HL-60/S4 treated with retinoic acid at 250 ng/mL for 4 days and 3 days (cell line): Measurements from ENCODE around the gene FGF19.

ENCODE experiments used
- in situ Hi-C: fragments of 300-500 bp; cut with MboI; formaldehyde crosslinking; loops from 2 replicates; pipeline ENCODE4 v1.7.0; 2022; ENCODE audit warnings: low sequenced_read_pairs

FGF19 gene

GRCh38 chr11:69674886-69675714 lies 28.7 kb downstream of the FGF19 start, which contains the start of gene LTO1:
LTO1 (minus strand) TSS chr11:69675353; CDS start chr11:69675239, 114 bp downstream.
- in situ Hi-C loops, result loop anchor here (25.0 kb wide), 1 partner anchor 1038 kb away; no protein-coding TSS in a partner anchor

- in situ Hi-C loops, result loop anchor here (25.0 kb wide), 1 partner anchor 1037 kb away; no protein-coding TSS in a partner anchor
Measured at GRCh38 chr11:69674267-69674885, 29.4 kb downstream of the FGF19 start.

DNA sequence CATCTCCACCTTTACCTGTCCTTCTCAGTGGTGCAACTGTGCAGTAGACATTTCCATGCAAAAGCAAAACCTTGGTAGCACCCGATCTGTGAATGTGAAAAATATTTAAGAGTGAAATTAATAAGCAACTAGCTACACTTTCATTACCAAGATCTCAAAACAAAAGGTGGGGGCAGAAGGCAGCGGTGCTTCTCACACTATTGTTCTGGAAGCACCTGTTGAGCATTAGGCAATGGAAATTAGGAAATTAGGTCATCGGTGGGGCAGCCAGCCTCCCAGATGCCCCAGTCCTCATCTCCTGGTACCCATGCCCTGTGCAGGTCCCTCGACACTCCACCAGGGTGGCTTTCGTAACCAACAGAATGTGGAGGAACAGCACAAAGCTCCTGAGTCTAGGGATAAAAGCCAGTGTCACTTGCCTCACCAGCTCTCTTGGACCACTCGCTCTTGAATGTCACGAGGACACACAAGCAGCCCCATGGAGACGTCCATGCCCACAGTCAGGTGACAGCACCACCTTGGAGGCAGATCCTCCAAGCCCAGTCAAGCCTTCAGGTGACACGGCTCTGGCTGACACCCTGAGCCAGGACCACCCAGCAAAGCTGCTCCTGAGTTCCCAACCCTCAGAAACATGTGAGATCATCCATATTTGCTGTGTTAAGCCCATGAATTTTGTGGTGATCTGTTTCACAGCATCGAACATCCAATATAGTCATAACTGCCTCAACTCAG lies 31.9 kb downstream of the FGF19 start:
- in situ Hi-C loops, result loop anchor here (25.0 kb wide), 1 partner anchor 1035 kb away; no protein-coding TSS in a partner anchor

- in situ Hi-C loops, result loop anchor here (25.0 kb wide), 1 partner anchor 1033 kb away; no protein-coding TSS in a partner anchor
Measured at GRCh38 chr11:69670158-69670845, 33.5 kb downstream of the FGF19 start.

GRCh38 chr11:69669486-69669885 lies 34.3 kb downstream of the FGF19 start:
- in situ Hi-C loops, result loop anchor here (5.0 to 25.0 kb wide), 2 partner anchors 562 to 1032 kb away; no protein-coding TSS in a partner anchor

- in situ Hi-C loops, result loop anchor here (5.0 to 25.0 kb wide), 2 partner anchors 561 to 1031 kb away; no protein-coding TSS in a partner anchor
Measured at GRCh38 chr11:69667619-69668604, 35.9 kb downstream of the FGF19 start.

DNA sequence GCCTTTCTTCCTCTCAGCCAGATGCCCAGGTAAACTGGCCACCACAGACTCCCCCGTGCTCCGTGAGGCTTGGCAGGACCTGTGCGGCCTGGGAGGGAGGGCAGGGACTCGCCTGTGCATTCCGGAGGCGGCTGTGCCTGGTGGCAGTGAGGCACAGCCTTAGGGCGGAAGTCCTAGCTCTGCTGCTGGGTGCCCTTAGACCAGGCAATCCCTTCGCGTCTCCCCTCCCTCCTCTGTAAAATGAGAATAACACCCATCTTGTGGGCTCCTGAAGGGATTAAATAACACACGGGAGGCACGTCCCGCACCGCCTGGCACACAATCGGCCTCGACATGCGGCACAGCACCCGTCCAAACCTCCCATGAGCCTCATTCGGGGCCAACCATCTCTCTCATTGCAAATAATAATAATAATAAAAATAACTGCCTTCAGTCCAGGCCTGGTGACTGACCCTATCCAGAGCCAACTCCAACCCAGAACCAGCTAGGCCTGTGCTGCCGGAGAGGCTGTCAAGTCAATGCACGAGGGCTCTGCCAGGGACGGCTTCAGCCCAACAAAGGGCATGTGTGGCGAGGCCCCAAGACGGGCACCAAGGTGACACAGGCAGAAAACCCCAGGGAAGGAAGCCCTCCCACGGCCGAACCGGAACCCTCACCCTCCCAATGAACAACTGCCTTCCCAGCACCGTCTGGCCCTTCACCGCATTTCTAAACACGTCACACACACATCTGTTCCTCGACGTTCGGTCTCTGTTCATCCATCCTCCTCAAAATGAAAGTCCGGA lies 36.9 kb downstream of the FGF19 start:
- in situ Hi-C loops, result loop anchor here (5.0 to 25.0 kb wide), 2 partner anchors 560 to 1030 kb away; no protein-coding TSS in a partner anchor

DNA sequence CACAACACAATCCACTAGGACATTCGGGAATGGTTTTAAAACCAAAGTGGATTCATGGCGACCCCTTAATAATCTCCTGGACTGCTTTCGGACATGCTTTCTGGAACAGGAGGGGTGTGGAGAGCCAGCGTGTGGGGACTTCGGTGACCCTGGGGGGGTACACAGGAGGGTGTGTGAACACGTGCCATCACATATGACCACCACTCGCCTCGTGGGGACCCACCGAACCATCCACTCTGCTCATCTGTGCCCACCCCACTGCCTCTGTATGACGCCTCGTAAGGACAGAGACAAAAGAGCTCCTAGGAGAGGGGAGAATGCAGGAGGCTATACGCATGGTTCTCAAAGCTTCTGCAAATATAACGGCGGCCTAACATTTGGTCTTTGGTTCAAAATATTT lies 37.6 kb downstream of the FGF19 start:
- in situ Hi-C loops, result loop anchor here (5.0 to 25.0 kb wide), 2 partner anchors 559 to 1029 kb away; no protein-coding TSS in a partner anchor

DNA sequence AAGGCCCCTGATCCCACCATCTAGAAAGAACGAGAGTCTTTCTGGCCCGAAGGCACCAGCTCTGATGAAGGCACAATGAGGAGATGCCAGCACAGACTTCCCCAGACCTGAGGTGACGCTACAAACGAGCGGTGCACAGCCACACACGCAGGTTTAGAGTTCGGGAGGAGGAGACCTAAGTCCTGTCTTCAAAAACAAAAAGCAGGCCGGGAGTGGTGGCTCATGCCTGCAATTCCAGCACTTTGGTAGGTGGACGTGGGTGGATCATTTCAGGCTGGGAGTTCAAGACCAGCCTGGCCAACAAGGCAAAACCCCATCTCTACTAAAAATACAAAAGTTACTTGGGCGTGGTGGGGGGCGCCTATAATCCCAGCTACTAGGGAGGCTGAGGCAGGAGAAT lies 38.2 kb downstream of the FGF19 start:
- in situ Hi-C loops, result loop anchor here (5.0 to 25.0 kb wide), 2 partner anchors 558 to 1028 kb away; no protein-coding TSS in a partner anchor

DNA sequence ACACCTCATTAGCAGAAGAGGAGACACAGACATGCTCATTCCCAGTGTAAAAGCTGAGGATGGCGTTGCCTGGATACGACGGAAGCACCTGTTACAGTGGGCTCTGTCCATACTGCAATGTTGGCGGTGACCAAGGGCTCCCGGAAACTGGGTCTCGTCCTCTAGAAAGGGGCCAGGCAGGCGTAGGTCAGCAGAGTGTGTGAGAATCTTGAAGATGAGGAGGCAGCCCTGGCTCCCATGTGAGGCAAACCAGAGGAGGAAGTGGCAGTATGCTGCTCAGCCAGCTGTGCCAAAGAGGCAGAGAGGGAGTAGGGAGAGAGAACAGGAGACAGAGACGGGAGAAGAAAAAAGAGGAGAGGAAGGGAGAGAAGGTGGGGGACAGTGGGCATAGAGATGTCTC lies 38.9 kb downstream of the FGF19 start:
- in situ Hi-C loops, result loop anchor here (5.0 to 25.0 kb wide), 2 partner anchors 558 to 1028 kb away; no protein-coding TSS in a partner anchor

- in situ Hi-C loops, result loop anchor here (25.0 kb wide), 1 partner anchor 1027 kb away; no protein-coding TSS in a partner anchor
Measured at GRCh38 chr11:69664103-69664775, 39.6 kb downstream of the FGF19 start.

DNA sequence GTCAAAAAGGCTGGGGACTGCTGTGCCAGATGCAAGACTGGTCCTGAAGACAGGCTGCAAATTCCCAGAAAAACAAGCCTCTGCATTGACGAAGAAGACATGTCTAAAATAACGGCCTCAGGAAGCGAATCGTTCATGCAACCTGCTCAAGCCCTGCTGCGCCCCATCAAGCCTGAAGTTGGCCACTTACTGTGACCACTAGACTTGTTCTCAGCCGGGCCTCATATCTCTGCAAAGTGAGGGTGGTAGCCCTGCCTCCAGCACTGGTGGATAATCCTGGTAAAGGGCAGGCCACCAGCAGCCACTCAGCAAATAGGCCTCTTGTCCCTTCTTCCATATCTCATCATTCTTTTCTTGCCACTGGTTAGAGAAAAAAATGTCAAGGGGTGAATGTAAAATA lies 40.5 kb downstream of the FGF19 start:
- in situ Hi-C loops, result loop anchor here (25.0 kb wide), 1 partner anchor 1026 kb away; no protein-coding TSS in a partner anchor

GRCh38 chr11:69662806-69663205 lies 41.0 kb downstream of the FGF19 start:
- in situ Hi-C loops, result loop anchor here (25.0 kb wide), 1 partner anchor 1026 kb away; no protein-coding TSS in a partner anchor

DNA sequence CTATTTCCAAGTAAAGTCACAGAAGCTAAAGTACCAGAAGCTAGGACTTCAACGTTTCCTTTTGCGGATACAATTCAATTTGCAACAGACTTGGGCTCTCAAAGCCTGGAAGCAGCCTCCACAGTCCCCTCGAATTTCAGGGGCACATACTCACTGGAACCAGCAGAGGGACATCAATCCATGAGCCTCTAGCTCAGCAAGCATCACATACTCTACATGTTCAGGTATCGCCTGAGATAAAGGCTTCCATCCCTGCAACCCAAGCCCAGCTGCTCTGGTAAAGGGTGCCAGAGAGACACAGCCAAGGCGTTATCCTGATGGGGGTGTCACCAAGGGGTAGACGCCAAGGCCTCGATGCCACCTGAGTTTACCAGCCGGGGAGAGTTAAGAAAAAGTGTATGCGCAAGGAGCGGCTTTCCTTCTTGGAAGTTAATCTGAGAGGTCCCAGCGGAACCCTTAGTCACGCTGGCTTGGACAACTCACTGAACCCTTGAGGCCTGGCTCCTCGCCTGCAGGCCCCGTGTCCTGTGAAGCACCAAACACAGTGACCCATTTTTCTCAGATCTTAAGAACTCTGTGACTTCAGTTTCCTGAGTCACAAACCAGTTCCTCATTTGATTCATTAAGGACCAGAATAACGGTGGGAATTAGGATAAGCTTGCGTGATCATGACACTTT lies 41.7 kb downstream of the FGF19 start:
- in situ Hi-C loops, result loop anchor here (25.0 kb wide), 1 partner anchor 1025 kb away; no protein-coding TSS in a partner anchor

DNA sequence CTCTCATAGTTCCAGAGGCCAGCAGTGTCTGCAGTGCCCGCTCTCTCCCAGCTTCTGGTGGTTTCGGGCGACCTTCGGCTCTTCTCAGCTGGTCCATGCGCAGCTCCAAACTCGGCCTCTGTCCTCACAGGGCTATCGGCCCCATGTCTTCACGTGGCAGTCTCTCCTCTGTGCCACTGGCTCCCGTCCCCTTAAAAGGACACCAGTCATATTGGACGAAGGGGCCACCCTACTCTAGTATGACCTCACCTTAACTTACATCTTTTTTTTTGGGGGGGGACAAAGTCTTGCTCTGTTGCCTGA lies 42.5 kb downstream of the FGF19 start:
- in situ Hi-C loops, result loop anchor here (25.0 kb wide), 1 partner anchor 1024 kb away; no protein-coding TSS in a partner anchor

DNA sequence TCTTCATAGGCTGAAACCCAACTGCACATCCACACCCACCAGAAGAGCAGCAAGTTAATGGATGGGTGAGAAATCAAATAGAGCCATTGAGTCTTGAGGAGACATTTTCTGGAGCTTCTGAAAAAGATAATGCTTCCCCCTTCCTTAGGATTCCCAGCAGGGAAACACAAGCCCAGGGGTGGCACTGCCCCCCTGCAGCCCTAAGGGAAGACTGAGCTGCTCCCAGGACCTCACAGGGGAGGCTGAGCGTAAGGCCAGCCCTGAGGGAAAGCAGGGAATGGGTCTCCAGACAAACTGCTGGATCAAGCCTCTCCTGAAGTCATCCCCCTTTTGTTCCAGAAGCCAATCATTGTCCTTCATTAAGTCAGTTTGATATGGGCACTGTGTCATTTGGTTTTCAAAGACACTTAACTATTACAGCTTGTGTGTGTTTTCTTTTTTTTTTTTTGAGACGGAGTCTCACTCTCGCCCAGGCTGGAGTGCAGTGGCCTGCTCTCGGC lies 43.8 kb downstream of the FGF19 start:
- in situ Hi-C loops, result loop anchor here (25.0 kb wide), 1 partner anchor 1023 kb away; no protein-coding TSS in a partner anchor
